Keratinocyte (primary cell): Measurements from ENCODE around the gene ILKAP. TPM values are rescaled to one million over a fixed set of nuclear protein-coding genes. Genes with fewer than 3 reads are reported as not detected.

ENCODE experiments used
- DNase-seq: peaks from one replicate; pipeline ENCODE4 v3.0.0-alpha.2; 2011; ENCODE audit warnings: low read depth, missing footprints, low spot score
- FAIRE-seq: peaks from 2 replicates; lab custom pipeline; 2011; peaks lifted over from hg19 to GRCh38; lab: Jason Lieb, UNC
- H2AFZ ChIP-seq: 2 replicates; pipeline ENCODE4 v1.6.0; 2012; ENCODE audit warnings: low read length, control low read depth, inconsistent platforms; ENCODE audit not compliant: control insufficient read depth
- H3K27ac ChIP-seq: 2 replicates; pipeline ENCODE4 v1.5.1; 2011; ENCODE audit warnings: low read length; ENCODE audit not compliant: control insufficient read depth, insufficient read depth
- H3K27me3 ChIP-seq: 3 replicates; pipeline ENCODE4 v1.6.0; 2011; ENCODE audit warnings: low read length; ENCODE audit not compliant: control insufficient read depth, insufficient read depth; ENCODE audit errors: extremely low read depth
- H3K36me3 ChIP-seq, 2 experiments: 2 replicates in 1 of 2; 3 replicates in 1 of 2; pipeline ENCODE4 v1.5.1; 2011; ENCODE audit warnings: low read length in 2 of 2, mild to moderate bottlenecking in 1 of 2; ENCODE audit not compliant: control insufficient read depth in 2 of 2, insufficient read depth in 2 of 2; ENCODE audit errors: extremely low read depth in 1 of 2
- H3K4me1 ChIP-seq: 3 replicates; pipeline ENCODE4 v1.5.1; 2011; ENCODE audit warnings: low read length; ENCODE audit not compliant: control insufficient read depth, insufficient read depth; ENCODE audit errors: extremely low read depth
- H3K4me2 ChIP-seq: 3 replicates; pipeline ENCODE4 v1.6.0; 2011; ENCODE audit warnings: low read depth, low read length; ENCODE audit not compliant: control insufficient read depth, insufficient read depth; ENCODE audit errors: extremely low read depth
- H3K4me3 ChIP-seq, 3 experiments: fragments of 200-600 bp in 1 of 3; sonication (generic) in 1 of 3; 2 replicates in 2 of 3; 3 replicates in 1 of 3; pipeline ENCODE4 v1.5.1; 2011 to 2016; ENCODE audit warnings: low read length in 3 of 3, mild to moderate bottlenecking in 3 of 3, control low read depth in 2 of 3, inconsistent platforms in 1 of 3, low read depth in 1 of 3, mixed read lengths in 1 of 3, mixed run types in 1 of 3, moderate library complexity in 1 of 3; ENCODE audit not compliant: control insufficient read depth in 2 of 3, insufficient read depth in 2 of 3; ENCODE audit errors: extremely low read depth in 1 of 3
- H3K79me2 ChIP-seq: 2 replicates; pipeline ENCODE4 v1.6.0; 2012; ENCODE audit warnings: low read length; ENCODE audit not compliant: control insufficient read depth, insufficient read depth
- H3K9ac ChIP-seq: 3 replicates; pipeline ENCODE4 v1.6.0; 2011; ENCODE audit warnings: low read length; ENCODE audit not compliant: control insufficient read depth, insufficient read depth; ENCODE audit errors: extremely low read depth
- H3K9me1 ChIP-seq: 3 replicates; pipeline ENCODE4 v1.6.0; 2011; ENCODE audit warnings: low read length; ENCODE audit not compliant: control insufficient read depth, insufficient read depth; ENCODE audit errors: extremely low read depth
- H3K9me3 ChIP-seq: 2 replicates; pipeline ENCODE4 v1.5.1; 2012; ENCODE audit warnings: low read depth, low read length; ENCODE audit not compliant: control insufficient read depth
- H4K20me1 ChIP-seq: 3 replicates; pipeline ENCODE4 v1.6.0; 2011; ENCODE audit warnings: low read length; ENCODE audit not compliant: control insufficient read depth, insufficient read depth; ENCODE audit errors: extremely low read depth
- CTCF ChIP-seq, 3 experiments: IDR thresholded peaks in 1 of 3; conservative IDR thresholded peaks in 1 of 3; optimal IDR thresholded peaks in 1 of 3; 2 replicates in 2 of 3; 3 replicates in 1 of 3; pipeline versions ENCODE3 to v1.5.1; 2011; ENCODE audit warnings: low read length in 3 of 3, mild to moderate bottlenecking in 3 of 3, moderate library complexity in 2 of 3, control low read depth in 1 of 3, inconsistent platforms in 1 of 3; ENCODE audit not compliant: insufficient read depth in 2 of 3; ENCODE audit errors: extremely low read depth in 1 of 3
- EZH2 ChIP-seq: IDR thresholded peaks from one replicate; pipeline ENCODE4 v1.6.1; 2012; ENCODE audit warnings: inconsistent platforms, mild to moderate bottlenecking, low read length, moderate library complexity
- dilution Hi-C: fragments of 300-500 bp; cut with MboI; formaldehyde crosslinking; loops from one replicate; pipeline ENCODE4 v1.7.0; 2020; ENCODE audit warnings: low sequenced_read_pairs; ENCODE audit not compliant: extremely low pct_ligation_motif_present
- polyA plus RNA-seq, 5 experiments: library from polyadenylated mRNA; depleted of rRNA in 3 of 5; stranded (reverse) in 3 of 5; stranded (forward) in 1 of 5; unstranded in 1 of 5; fragments of >200 nt; gene quantifications; 1 replicate in 1 of 5; 2 replicates in 3 of 5; 3 replicates in 1 of 5; pipeline versions ENCODE4 v1.2.1 to v1.2.3, GENCODE V29; 2011 to 2012; ENCODE audit warnings: missing spikeins in 2 of 5, low read depth in 1 of 5, low replicate concordance in 1 of 5

Gene ILKAP
- polyA plus RNA-seq, 1 donor (not counting 4 experiments of a cell fraction or from before 2014, with no cell fraction given), result 39.1 TPM

- no peaks in the 10 kb centered on the region for H4K20me1 ChIP-seq
- no peak overlapping the region for H3K27ac ChIP-seq
- H3K27me3 ChIP-seq, result peaks cover 32% of the 10 kb centered on the region
- H3K4me3 ChIP-seq, result no peak overlapping the region
- H3K9me3 ChIP-seq, result no peaks in the 10 kb centered on the region
- no peaks in the 10 kb centered on the region for H3K9me1 ChIP-seq
- H3K4me1 ChIP-seq, result no peaks in the 10 kb centered on the region
- no peaks in the 10 kb centered on the region for H3K79me2 ChIP-seq
- no peak for TF ChIP-seq CTCF (optimal IDR thresholded peaks at IDR 0.05 in 1 of 3, IDR thresholded peaks at IDR 0.05 in 1 of 3, conservative IDR thresholded peaks at IDR 0.05 in 1 of 3; ENCODE audit: extremely low read depth in 1 of 3, insufficient read depth in 2 of 3, low read length in 3 of 3)
- no peak for TF ChIP-seq EZH2
- FAIRE-seq (no peak), DNase-seq (no peak)
- no peak overlapping the region for H3K4me2 ChIP-seq
- peaks cover 0 to 3% of the 10 kb centered on the region in 2 experiments for H3K36me3 ChIP-seq
- H2AFZ ChIP-seq, result no peak overlapping the region
- dilution Hi-C loops, result no loop called here
- no peak overlapping the region for H3K9ac ChIP-seq
Observed at GRCh38 chr2:238241970-238242369, 38.5 kb upstream of the ILKAP start.

GRCh38 chr2:238240757-238241711 is 37.5 kb upstream of the ILKAP start:
- Histone ChIP-seq H3K4me3 (no peak overlapping the region), H3K36me3 (peaks cover 0 to 3% of the 10 kb centered on the region in 2 experiments), H2AFZ (no peak overlapping the region), H3K4me1 (no peaks in the 10 kb centered on the region), H3K9me1 (no peaks in the 10 kb centered on the region), H4K20me1 (no peaks in the 10 kb centered on the region), H3K4me2 (no peak overlapping the region), H3K79me2 (no peaks in the 10 kb centered on the region), H3K9me3 (no peaks in the 10 kb centered on the region), H3K27ac (no peak overlapping the region), H3K27me3 (peaks cover 41% of the 10 kb centered on the region), H3K9ac (no peak overlapping the region)
- TF ChIP-seq CTCF (optimal IDR thresholded peaks at IDR 0.05 in 1 of 3, IDR thresholded peaks at IDR 0.05 in 1 of 3, conservative IDR thresholded peaks at IDR 0.05 in 1 of 3; ENCODE audit: extremely low read depth in 1 of 3, insufficient read depth in 2 of 3, low read length in 3 of 3), result no peak
- no peak for TF ChIP-seq EZH2
- no peak for FAIRE-seq
- dilution Hi-C loops, result no loop called here
- DNase-seq, result no peak
